Stimulated activated CD4-positive, alpha-beta T cell treated with anti-CD3 and anti-CD28 coated beads, Interleukin-2, amount 100 ng/mL, for 4 hours (primary cell): ENCODE results near the gene CCDC32.
"Not testable (repeated sequence)": the region's sequence is repeated elsewhere in the genome, so short reads cannot be mapped to it uniquely, and the experiment has no call there.

Experiments
- DNase-seq: peaks from one replicate; pipeline ENCODE4 v3.0.0-alpha.2; 2020; ENCODE audit warnings: low read depth

The CCDC32 gene, protein sequence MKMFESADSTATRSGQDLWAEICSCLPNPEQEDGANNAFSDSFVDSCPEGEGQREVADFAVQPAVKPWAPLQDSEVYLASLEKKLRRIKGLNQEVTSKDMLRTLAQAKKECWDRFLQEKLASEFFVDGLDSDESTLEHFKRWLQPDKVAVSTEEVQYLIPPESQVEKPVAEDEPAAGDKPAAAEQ

DNA sequence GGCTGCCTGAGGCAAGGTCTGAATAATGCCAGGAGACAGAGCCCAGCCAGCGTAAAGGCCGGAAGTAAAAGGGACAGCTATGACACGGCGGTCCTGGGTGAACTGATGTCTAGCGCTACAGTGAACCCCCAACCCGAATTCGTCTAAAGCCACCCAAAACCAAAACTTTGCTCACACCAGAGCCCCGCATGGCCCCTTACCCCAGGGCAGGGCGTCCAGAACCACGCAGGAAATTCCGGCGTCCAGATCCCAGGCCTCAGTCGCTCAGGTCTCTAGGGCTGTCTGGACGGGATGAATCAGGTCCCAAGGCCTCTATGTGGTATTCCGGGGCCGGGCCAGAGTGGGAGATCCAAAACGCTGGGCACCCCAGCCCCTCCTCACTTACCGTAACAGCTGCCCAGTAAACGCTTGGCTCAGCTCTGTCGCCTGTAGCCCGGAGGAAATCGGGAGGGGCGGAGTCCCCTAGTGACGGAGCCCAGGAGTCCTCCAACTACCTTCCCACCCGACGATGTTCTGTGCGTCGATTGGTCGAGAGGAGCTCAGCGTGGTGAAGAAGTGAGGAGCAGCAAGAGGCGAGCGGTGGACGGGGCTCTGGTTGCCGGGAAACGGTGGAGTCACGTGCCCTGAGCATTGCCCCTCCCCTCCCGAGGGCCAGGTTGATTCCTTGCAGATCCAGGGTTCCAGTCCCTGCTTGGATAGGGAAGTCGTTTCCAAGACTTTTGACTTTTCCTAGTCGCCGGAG is at the start of gene CCDC32:
Gene CCDC32, minus strand, starts transcription at position 452 of the 742 bp plus-strand sequence. CDS start 2,027 bp downstream, outside the sequence.
- peak; percentile 95 for DNase-seq

DNA sequence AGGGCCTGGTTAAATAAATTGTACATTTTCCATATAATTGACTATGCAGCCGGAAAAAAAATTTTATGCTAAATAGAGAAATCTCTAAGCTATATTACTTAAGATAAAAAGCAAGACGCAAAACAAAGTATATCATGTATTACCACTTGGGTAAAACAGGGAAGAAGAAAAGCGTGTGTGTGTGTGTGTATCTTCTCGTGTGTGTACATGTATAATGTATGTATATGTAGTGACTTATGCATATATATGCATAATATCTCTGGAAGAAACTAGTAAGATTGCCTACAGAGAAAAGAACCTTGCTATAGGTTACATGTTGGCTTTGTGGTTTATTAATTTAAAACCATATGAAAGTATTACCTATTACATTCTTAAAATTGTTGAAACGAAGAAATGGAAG is 48.2 kb upstream of the CCDC32 start:
- DNase-seq = no peak

DNA sequence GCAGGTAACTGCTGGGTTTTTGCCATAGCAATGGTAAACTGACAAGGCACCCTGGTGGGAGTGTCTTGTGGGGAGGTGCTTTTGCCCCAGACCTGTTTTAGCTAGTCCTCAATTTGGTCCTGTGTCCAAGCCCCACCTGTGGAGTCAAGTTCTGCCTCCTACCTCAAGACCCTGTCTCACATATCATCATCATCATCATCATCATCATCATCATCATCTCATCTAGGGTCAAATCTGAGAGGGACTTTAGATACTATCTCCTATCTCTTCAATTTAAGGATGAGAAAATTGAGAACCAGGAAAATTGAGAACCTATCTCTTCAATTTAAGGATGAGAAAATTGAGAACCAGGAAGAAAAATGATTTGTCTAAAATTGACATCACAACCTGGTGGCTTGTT is 39.1 kb upstream of the CCDC32 start:
- DNase-seq = no peak

DNA sequence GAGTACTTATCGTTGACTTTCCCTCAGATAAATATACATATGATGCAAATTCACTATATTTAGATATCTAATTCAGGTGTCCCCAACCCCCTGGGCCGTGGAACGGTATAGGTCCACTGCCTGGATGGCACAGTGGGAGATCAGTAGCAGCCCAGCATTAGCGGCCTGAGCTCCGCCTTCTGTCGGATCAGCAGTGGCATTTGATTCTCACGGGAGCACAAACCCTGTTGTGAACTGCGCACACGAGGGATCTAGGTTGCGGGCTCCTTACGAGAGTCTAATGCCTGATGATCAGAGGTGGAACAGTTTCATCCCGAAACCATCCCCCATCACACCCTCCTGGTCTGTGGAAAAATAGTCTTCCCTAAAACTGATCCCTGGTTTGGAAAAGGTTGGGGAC is 36.1 kb upstream of the CCDC32 start:
- DNase-seq = no peak

DNA sequence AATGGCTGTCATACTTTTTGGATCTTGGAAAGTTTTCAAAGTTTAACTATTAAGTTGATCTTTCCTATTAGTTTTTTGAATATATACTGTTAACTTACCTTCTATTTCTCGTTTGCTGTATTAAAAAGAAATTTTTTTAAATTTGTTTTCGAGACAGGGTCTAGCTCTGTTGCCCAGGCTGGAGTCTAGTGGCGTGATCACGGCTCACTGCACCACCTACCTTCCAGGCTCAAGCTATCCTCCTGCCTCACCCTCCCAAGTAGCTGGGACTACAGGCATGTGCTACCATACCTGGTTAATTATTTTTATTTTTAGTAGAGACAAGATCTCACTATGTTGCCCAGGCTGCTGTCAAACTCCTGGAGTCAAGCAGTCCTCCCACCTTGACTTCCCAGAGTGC is 33.8 kb upstream of the CCDC32 start:
- DNase-seq = no peak

DNA sequence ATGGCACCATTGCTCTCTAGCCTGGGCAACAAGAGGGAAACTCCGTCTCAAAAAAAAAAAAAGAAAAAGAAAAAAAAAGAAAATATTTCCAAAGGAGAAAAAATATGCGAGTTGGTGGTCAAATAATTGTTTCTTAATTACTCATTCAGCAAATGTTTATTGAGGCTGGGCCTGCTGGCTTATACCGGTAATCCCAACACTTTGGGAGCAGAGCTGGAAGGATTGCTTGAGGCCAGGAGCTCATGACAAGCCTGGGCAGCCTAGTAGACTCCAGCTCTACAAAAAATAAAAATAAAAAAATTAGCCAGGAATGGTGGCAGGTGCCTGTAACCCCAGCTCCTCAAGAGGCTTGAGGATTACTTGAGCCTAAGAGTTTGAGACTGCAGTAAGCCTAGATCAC is 33.3 kb upstream of the CCDC32 start:
- no peak for DNase-seq

DNA sequence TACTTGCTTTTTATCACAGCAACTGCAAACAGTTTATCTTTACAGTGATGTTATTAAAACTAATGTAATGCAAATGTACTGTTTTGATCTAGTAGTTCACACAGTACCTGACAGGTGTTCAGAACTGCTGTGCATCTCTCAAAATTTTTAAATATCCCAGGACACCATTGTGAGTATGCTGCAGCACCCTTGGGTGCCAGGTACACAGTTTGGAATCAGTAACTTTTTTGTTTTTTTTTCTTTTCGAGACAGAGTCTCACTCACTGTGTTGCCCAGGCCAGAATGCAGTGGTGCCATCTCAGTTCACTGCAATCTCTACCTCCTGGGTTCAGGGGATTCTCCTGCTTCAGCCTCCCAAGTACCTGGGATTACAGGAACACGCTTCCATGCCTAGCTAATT is 32.2 kb upstream of the CCDC32 start:
- DNase-seq = no peak

DNA sequence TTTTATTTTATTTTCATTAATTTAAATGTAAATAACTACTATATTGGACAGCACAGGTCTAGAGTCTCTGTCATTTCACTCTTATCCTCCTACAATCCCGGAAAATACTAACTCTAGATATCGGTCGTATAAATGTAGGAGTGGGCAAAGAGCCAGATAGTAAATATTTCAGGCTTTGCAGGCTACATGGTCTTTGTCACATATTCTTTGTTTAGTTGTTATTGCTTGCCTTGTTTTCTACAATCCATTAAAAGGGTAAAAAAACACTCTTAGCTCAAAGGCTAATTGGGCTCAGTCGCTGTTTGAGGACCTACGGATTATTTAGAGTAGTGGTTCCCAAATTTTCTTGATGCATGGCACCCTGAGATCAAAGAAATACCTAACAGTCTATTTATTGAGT is 30.9 kb upstream of the CCDC32 start:
- DNase-seq = no peak

DNA sequence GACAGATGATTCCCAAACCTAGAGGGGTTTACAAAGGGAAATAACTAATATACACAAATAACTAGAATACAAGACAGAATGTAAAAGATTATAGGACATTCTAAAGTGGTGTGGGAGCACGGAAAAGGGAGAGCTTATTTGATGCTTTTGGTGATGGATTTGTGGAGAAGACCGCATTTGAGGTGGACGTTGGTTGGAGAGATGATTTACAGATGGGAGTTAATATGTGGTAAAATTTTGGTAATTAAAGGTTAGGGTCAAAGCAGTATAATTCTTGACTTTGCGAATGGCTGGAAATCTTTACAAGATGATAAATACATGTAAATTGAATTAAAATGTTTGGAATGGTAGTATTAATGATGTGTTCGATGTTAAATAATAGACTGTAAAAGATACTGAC is 30.4 kb upstream of the CCDC32 start:
- no peak for DNase-seq

DNA sequence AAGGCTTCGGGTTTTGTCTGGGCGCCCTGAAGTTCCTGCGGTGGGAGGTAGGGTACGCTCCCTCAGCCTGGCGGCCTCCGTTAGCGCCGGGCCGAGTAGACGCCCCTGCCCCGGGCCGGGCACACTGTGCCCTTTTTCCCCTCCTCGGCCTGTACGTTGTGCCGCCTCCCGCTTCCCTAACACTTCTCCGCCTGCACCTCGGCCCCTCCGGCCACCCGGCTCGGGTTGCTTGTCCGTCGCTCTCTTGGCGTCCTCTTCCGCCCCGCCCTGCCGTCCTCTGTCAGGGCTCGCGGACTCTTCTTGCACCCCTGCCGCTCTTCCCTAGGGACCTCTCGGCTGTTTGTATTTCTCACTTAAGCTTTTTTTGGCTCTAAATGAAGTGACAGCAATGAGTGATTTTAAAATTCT is 29.6 kb upstream of the CCDC32 start:
- DNase-seq = no peak

DNA sequence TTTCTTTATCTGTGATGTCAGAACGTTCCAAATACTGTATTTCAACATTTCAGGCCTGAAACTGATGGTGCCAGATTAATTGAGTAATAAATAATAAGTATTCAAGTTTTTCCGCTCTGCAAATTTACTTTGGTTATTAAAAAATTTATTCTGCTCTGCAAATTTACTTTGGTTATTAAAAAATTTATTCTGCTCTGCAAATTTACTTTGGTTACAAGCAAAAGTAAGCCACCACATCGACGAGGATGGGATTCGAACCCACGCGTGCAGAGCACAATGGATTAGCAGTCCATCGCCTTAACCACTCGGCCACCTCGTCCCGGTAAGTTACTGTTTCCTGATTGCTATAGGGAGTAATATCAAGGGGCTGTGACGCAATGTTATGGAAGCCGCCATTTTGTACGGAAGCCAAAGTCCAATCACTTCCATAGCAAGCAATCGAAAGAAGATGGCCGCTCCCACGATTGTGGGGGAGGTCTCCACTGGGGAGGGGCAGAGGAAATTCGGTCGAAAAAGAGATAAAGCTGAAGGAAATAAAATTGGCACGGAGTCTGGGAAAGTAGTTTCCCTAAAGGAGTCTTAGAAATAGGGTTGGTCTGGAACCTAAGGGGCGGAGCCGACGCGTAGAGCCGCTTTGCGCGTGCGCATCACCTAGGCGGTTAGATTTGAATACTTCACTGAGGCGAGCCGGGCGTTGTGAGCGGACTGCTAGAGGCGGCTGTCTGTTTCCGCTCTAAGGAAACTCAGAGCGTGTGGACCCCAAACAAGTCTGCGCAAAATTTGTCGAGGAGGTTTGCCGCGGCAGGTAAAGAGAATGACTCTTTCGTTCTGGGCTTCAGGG is 29.0 kb upstream of the CCDC32 start, which contains the start of gene KNL1:
Gene KNL1, plus strand, starts transcription at position 662 of the 841 bp plus-strand sequence. CDS start 8,683 bp downstream, outside the sequence.
- peak; percentile 76 for DNase-seq

DNA sequence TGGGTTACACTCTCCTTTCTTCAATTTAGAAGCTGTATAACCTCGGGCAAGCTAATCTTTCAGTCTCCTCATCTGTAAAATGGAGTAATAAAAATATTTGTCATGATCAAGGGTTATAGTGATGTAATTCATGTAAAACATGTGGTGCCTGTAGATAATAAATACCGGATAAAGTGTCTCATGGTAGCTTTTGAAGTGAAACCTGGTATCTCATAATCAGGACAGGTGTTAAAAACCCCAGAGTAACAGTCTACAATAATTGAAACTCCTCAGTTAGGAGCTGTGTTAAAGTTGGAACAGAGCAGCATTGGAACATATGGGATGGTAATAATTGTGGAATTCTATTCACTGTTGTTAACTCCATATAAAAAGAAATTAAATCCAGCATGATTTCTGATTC is 28.3 kb upstream of the CCDC32 start:
- DNase-seq = no peak

DNA sequence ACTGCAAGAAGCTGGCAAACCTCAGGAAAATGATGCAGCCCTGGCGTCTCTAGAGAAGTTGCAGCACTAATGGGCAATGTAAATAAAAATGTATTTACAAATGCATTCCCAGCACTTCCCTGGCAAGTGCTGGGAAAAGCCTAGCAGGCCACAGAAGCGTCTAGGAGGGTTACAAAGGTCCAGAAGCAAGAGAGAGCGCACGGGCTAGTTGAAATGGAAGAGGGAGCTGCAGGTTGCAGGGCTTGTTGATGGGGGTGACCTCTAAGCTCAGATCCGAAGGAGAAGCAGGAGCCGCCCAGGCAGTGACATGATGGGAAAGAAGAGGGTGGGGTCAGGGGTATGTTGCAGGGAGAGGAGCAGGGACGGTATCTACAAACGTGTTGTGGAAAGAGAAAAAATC is 26.5 kb upstream of the CCDC32 start:
- DNase-seq = no peak

DNA sequence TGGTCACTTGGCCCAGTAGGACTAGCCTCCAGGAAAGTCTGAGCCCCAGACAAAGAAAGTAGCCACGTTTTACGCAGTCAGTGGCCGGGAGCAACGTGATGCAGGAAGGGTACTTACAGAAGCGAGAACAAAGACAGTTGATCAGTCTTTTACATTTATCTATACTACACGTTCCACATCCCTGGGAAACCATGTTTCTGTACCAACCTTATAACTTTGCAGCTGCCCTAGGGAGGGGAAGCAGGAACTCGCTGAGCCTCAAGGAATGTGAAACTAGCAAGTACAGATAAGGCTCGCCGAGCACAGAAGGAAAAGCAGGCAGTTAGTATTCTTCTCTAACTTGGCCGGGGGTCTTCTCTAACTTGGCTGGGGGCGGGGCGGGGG is 25.8 kb upstream of the CCDC32 start:
- DNase-seq = no peak

DNA sequence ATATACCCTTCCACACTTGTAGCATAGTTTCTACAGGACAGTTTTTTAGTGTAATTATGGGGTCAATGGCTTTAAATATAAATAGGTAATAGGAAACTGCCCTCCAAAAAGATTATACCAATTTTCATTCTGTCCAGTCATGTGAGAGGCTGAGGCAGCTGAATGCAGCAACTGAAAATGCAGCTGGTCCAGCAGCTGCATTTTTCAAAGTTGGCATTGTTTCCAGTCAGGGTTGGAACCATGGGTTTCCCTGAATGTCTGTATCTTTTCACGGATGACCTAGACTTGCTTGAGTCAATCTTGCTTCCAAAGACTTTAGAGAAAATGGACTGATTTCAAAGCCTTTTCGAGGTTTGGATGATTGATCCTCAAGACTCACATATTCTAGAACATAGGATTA is 19.3 kb upstream of the CCDC32 start:
- DNase-seq = no peak

DNA sequence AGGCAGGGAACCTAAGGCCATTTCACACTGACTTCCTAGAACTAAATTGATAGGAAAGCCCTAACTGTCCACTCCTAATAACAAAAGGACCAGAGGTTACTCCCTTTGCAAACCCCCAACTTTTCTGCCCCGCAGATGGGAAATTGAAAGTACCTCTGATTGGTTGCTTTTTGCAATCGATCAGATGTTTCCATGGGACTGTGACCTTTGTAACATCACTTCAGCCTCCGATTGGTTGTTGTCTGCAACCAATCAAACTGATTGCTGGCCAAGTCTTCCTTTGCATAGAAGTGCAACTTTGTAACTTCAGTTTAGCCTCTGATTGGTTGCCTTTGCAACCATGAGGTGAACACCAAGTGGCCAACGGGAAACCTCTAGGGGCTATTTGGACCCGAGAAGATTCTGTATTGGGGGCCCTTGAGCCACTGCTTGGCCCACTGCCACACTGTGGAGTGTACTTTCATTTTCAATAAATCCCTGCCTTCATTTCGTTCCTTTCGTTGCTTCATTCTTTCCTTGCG is 17.9 kb upstream of the CCDC32 start:
- DNase-seq = no peak

DNA sequence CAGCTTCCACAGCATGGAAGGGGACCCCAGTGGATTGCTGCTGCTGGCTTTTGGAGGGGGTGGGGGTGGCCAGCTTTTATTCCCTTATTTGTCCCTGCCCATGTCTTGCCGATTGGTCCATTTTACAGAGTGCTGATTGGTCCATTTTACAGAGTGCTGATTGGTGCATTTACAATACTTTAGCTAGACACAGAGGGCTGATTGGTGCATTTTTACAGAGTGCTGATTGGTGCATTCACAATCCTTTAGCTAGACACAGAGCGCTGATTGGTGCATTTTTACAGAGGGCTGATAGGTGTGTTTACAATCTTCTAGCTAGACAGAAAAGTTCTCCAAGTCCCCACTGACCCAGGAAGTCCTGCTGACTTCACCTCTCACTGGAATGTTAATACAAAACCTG is 17.0 kb upstream of the CCDC32 start:
- not testable (repeated sequence) for DNase-seq

DNA sequence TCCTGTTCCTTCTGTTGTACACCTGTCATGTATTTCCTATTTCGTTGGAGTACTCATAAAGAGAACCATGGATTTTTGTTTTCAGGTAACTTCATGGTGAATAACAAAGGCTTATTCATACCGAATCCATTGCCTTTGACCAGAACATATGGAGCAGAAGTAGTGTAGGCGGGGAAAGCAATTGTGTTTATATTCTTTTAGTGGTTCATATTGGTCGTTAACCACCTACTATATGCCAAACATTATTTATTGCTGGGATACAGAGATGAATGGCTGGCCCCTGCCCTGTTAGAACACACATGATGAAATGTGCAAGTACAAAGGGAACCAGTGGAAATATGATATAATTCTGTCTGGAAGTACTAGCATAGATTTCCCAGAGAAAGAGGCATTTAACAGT is 14.1 kb upstream of the CCDC32 start:
- DNase-seq = no peak

DNA sequence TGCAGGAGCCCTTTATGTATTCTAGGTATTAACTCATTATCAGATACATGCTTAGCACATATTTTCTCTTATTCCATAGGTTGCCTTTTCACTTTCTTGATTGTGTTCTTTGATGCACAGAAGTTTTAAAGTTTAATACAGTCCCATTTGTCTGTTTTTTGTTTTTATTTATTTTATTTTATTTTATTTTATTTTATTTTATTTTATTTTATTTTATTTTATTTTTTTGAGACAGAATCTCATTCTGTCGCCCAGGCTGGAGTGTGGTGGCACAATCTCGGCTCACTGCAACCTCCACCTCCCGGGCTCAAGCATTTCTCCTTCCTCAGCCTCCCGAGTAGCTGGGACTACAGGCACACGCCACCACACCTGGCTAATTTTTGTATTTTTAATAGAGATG is 12.1 kb upstream of the CCDC32 start:
- not testable (repeated sequence) for DNase-seq

DNA sequence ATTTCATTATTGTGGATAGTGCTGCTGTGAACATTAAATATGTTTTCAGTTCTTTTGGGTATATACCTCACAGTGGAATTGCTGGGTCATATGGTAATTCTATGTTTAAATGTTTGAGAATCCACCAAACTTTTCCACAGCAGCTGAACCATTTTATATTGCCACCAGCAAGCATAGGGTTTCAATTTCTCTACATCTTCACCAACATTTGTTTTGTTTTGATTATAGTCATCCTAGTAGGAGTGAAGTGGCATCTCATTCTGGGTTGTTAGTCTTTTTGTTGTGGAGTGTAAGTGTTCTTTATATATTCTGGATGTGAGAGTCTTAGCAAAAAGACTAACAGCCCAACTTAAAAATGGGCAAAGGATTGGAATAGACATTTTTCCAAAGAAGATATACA is 10.3 kb upstream of the CCDC32 start:
- DNase-seq = no peak

DNA sequence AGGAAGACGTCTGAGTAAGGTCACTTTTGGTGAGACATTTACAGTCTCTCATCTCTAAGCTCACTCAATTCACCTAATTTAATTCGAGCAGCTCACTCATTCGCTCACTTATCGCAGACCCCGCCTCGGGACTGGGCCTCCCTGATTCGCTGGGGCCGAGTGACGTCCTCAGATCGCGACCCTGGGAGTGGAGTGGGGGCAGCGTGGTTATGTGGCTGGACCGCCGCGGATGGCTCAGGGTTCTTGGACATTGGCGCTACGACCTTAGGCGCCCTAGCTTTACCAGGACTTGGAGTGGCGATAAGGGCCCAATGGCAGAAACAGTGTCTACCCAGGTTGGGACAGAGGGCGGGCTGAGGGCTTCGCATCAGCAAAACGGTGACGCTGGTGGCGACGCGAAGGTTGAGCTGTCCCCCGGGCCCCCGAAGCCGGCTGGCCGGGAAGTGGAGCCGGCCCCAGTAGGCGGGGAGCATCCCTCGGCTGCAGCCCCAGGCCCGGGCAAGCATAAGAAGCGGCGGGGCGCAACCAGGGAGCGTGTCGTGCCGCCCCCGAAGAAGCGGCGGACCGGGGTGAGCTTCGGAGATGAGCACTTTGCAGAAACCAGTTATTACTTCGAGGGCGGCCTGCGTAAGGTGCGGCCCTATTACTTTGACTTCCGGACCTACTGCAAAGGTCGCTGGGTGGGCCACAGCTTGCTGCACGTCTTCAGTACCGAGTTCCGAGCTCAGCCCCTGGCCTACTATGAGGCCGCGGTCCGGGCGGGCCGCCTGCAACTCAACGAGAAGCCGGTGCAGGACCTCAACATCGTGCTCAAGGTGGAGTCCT is 4.5 kb upstream of the CCDC32 start, which contains the start of gene RPUSD2:
Gene RPUSD2, plus strand, starts transcription at position 171 of the 825 bp plus-strand sequence. Its CDS starts 39 bp downstream, at position 210.
- peak; percentile 87 for DNase-seq

DNA sequence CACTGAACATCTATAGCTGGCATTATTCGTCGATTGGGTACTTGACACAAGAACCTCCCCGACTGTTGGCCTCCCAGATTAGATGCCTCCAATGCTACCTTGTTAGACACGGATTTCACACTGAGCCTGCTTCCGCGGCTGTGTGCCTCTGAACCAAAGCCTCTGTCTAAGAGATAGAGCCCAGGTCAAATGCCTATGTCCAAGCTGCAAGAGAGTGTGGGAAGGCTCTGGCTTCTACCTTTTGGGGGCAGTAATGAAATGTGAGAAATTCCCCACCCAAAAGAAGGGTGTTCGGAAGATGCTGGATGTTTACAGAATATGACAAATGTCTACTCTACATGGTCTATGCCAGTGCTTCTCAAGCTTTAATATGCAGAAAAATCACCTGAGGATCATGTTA is 2.3 kb upstream of the CCDC32 start:
- DNase-seq = no peak
